OCI-LY7 (cell line): Measurements from ENCODE around the gene TRMT61B.

Experiments used
- EZH2phosphoT487 ChIP-seq: fragments of 200-600 bp; sonication (generic); IDR thresholded peaks from 2 replicates; pipeline ENCODE4 v1.6.1; 2018; ENCODE audit warnings: low read depth, borderline replicate concordance, mild to moderate bottlenecking, mixed run types, antibody characterized with exemption, low read length, moderate library complexity, mixed read lengths
- TF ChIP-seq, protein P1 (sequence below): fragments of 200-600 bp; sonication (generic); conservative IDR thresholded peaks from 2 replicates; pipeline ENCODE4 v1.5.1; 2014; ENCODE audit warnings: mild to moderate bottlenecking, antibody characterized with exemption, low read length, moderate library complexity, mixed read lengths

- TF ChIP-seq, protein P1, sequence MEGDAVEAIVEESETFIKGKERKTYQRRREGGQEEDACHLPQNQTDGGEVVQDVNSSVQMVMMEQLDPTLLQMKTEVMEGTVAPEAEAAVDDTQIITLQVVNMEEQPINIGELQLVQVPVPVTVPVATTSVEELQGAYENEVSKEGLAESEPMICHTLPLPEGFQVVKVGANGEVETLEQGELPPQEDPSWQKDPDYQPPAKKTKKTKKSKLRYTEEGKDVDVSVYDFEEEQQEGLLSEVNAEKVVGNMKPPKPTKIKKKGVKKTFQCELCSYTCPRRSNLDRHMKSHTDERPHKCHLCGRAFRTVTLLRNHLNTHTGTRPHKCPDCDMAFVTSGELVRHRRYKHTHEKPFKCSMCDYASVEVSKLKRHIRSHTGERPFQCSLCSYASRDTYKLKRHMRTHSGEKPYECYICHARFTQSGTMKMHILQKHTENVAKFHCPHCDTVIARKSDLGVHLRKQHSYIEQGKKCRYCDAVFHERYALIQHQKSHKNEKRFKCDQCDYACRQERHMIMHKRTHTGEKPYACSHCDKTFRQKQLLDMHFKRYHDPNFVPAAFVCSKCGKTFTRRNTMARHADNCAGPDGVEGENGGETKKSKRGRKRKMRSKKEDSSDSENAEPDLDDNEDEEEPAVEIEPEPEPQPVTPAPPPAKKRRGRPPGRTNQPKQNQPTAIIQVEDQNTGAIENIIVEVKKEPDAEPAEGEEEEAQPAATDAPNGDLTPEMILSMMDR = no peak
- no peak for TF ChIP-seq EZH2phosphoT487
Measured at GRCh38 chr2:28855193-28855592, 14.9 kb downstream of the TRMT61B start.
